DOHH2 (cell line): ENCODE data around the gene PRCD.

Source experiments
- EZH2phosphoT487 ChIP-seq: fragments of 200-600 bp; sonication (generic); IDR thresholded peaks from 2 replicates; pipeline ENCODE4 v1.6.1; 2017; ENCODE audit warnings: borderline replicate concordance, mild to moderate bottlenecking, antibody characterized with exemption, low read length, moderate library complexity, mixed read lengths
- TF ChIP-seq, protein P1 (sequence below): fragments of 200-600 bp; sonication (generic); IDR thresholded peaks from one replicate; pipeline ENCODE4 v1.5.1; 2014; ENCODE audit warnings: antibody characterized with exemption, mild to moderate bottlenecking, low read depth, low read length; ENCODE audit not compliant: poor library complexity, severe bottlenecking

- TF ChIP-seq, protein P1, sequence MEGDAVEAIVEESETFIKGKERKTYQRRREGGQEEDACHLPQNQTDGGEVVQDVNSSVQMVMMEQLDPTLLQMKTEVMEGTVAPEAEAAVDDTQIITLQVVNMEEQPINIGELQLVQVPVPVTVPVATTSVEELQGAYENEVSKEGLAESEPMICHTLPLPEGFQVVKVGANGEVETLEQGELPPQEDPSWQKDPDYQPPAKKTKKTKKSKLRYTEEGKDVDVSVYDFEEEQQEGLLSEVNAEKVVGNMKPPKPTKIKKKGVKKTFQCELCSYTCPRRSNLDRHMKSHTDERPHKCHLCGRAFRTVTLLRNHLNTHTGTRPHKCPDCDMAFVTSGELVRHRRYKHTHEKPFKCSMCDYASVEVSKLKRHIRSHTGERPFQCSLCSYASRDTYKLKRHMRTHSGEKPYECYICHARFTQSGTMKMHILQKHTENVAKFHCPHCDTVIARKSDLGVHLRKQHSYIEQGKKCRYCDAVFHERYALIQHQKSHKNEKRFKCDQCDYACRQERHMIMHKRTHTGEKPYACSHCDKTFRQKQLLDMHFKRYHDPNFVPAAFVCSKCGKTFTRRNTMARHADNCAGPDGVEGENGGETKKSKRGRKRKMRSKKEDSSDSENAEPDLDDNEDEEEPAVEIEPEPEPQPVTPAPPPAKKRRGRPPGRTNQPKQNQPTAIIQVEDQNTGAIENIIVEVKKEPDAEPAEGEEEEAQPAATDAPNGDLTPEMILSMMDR = no peak
- TF ChIP-seq EZH2phosphoT487 = no peak
These were observed 21.0 kb downstream of the PRCD start for GRCh38 chr17:76560877-76561221.
